Right lobe of liver (tissue), 4 donors: ENCODE data around the gene ARHGAP15.

Experiments used
- CTCF ChIP-seq, 4 donors: fragments of 200-600 bp in 3 of 4; fragments of 450-650 bp in 1 of 4; IDR thresholded peaks; one replicate each; pipeline versions ENCODE4 v1.5.1 to v1.8.0; 2016 to 2022; ENCODE audit warnings: antibody characterized with exemption in 4 of 4, mild to moderate bottlenecking in 2 of 4
- POLR2A ChIP-seq: fragments of 450-650 bp; IDR thresholded peaks from one replicate; pipeline ENCODE4 v1.6.1; 2017; ENCODE audit warnings: antibody characterized with exemption, mild to moderate bottlenecking
- donor health status: DM: no; HTN: no; CAD: no.
- donor health status: DM: no; HTN: no; CAD: no.
- donor health status: DM: no; HTN: yes; CAD: no.

GRCh38 chr2:143375384-143375880, 246.2 kb downstream of the ARHGAP15 start:
- TF ChIP-seq CTCF (IDR thresholded peaks at IDR 0.05) (no peak), POLR2A (no peak)
